NK-92 treated with Interleukin-12 subunit alpha and Interleukin-12 subunit beta, amount 100 ng/mL, for 24 hours (cell line): ENCODE data around the gene EMID1.
"Not testable (repeated sequence)": the region's sequence is repeated elsewhere in the genome, so short reads cannot be mapped to it uniquely, and the experiment has no call there.

Source experiments
- DNase-seq: peaks from one replicate; lab custom pipeline; 2025; lab: John Stamatoyannopoulos, UW

The EMID1 gene

DNA sequence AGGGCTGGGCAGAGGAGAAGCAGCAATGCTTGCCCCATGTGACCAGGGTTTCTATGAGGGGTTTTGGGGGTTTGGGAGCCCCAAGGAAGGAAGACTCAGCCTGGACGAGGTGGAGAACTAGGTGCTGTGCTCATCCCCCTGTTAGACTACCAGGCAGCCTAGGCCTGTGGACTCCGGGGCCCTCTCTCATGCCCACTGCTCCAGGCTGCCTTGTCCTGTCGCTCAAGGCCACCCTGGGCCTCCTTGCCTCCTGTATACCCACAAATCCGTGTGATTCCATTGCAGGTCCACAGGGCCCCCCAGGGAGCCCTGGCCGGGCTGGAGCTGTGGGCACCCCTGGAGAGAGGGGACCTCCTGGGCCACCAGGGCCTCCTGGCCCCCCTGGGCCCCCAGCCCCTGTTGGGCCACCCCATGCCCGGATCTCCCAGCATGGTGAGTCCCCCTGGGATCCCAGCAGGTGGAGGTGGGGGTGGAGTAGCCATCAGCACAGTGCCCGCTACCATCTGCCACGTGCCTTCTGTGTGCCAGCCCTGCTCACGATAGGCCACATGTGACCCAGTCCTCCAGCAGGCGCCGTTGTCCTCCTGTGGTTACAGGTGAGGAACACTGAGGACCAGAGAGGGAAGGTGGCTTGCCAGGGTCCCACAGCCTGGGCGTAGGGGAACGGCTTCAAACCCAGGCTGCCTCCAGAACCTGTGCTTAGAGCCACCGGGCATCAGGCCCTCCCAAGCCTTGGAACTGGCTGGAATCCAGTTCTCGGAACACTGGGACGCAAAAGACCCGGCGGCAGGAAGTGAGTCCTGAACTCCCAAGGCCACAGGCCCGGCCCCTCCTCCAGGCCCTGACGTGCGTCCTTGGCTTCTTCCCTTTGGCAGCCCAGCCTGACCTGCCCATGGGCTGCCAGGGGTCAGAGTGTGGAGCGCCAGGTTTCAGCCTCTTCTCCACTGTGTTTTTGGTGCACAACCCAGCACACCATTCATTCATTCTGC lies 26.6 kb downstream of the EMID1 start:
- DNase-seq = no peak

DNA sequence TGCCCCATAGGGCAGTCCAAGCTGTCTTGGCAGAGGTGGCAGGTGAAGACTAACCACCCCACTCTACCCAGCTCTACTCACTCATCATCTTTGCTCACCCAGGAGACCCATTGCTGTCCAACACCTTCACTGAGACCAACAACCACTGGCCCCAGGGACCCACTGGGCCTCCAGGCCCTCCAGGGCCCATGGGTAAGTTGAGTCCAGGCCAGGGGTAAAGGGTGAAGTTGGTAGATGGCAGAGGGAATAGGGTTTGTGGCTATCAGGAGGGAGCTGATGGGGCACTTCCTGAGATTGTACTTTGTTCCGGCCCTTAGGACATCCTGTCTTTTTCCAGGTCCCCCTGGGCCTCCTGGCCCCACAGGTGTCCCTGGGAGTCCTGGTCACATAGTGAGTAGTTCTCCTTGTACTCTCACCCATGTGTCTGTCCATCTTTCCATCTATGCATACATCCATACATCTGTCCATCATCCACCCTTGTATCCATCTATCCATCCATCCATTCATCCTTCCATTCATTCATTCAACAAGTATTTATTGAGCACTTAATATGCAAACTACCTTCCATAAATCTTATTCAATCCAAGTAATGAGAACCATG lies 27.7 kb downstream of the EMID1 start:
- DNase-seq = no peak

DNA sequence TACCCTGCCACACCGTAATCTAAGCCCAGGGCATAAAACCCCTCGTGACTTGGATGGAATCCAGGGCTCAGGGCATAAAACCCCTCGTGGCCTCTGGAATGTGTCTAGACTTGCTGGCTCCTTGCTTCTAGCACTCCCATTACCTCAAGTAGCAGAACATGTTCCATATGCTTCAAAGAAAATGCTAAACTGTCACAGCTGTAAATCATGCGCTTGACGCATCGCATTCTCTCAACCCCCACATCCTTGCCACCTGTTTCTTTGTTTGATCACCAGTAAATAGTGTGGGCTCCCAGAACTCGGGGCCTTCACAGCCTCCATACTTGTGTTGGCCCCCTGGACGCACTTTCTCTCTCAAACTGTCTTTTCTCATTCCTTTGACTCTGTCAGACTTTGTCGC lies 34.8 kb downstream of the EMID1 start:
- not testable (repeated sequence) for DNase-seq

DNA sequence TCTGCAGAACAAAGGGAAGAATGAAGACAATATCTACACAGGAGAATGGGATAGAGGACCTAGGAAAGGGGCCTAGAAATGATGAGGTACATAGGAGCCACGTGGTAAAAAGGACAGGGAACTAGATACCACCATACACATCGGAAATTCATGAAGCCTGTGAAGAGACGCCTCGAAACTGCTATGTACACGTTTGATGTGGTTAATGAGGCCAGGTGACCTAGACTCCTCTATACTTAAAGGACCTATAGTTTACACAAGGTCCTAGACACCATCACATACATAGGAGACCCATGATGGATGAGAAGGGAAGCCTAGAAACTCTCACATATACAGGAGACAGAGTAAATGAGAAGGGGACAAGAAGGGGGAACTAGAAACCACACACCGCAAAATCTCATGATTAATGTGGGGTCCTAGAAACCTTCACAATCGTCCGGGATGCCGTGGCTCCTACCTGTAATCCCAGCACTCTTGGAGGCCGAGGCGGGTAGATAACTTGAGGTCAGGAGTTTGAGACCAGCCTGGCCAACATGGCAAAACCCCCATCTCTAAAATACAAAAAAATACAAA lies 38.3 kb downstream of the EMID1 start:
- DNase-seq = no peak

GRCh38 chr22:29244785-29245625 lies 39.3 kb downstream of the EMID1 start:
- DNase-seq = no peak

DNA sequence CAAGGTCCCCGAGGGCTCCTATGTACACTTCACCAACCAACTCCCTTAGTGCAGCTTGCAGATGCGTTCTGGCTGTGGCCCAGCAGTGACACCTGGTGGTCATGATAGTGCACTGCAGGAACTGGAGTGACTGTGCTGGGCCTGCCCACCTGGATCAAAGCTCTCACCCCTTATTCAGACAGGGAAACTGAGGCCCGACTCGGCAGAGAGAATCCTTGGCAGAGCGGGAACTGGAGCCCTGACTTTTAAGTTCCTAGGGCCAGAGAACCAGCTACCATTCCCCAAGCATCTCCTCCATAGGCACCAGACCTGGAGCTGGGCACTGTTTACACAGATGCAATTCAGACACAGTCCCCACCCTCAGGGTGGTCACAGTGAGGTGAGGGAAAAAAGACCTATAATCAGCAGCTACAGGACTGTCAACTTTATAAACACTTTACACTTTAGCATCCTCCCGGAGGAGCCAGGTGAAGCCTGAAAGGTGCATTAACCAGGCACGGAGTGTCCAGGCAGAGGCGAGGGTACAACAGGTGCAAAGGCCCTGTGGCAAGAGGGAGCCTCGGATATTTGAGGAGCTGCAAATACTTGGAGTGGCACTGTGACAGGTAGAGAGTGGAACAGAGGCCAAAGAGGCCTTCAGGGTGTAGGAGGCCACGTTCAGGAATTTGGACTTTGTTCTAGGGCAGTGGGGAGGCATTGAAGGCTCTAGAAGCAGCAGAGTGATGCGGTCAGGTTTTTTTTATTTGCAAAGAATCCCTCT lies 40.1 kb downstream of the EMID1 start:
- DNase-seq = peak; percentile 33

GRCh38 chr22:29247891-29248290 lies 42.2 kb downstream of the EMID1 start:
- DNase-seq = not testable (repeated sequence)

DNA sequence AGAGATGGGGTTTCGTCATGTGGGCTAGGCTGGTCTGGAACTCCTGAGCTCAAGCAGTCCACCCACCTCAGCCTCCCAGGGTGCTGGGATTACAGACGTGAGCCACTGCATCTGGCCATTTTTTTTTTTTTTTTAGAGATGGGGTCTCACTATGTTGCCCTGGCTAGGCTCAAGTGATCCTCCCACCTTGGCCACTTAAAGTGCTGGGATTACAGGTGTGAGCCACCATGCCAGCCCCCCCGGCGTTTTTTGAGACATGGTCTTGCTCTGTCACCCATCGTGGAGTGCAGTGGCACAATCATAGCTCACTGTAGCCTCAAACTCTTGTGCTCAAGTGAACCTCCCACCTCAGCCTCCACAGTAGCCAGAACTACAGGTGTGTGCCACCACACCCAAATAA lies 45.6 kb downstream of the EMID1 start:
- no peak for DNase-seq

DNA sequence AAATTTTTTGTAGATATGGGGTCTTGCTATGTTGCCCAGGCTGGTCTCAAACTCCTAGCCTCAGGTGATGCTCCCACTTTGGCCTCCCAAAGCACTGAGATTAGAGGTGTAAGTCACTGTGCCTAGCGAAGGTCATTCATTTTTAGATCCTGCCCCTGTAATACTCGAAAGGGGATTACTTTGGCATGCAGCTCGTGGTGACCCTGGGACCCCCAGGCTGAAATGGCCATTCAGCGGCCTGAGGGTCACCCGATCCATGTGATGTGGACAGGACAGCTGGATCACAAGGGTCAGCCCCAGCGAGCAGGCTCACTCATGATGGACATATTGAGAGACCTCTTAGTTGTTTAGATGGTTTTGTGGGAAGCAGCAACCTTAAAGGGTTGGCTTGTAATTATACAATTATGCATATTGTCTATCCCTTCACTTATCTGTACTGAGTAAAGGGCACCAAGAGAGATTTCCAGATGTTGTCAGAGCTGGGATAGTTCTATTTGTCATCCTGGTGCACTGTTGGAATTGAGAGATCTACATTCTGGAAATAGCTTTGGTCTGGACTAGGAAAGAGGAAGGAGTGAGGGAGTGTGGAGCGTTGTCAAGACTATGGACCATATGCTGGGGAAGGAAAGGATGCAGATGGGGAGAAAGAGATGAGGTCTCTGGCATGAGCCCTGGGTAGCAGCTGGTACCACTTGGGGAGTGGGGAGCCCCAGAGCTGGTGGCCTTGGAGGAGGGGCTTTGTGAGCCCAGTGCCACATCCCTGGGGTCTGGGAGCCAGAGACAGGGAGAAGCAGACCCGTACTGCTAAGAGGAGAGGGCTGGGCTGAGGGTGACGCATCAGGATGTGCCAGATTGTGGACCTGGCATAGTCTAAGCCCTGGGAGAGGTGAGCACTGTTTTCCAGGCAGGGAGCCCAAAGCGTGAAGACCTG lies 46.5 kb downstream of the EMID1 start:
- no peak for DNase-seq

- no peak for DNase-seq
Observed at GRCh38 chr22:29253561-29254285, 48.0 kb downstream of the EMID1 start.

GRCh38 chr22:29254286-29254660 lies 48.6 kb downstream of the EMID1 start:
- DNase-seq = no peak

DNA sequence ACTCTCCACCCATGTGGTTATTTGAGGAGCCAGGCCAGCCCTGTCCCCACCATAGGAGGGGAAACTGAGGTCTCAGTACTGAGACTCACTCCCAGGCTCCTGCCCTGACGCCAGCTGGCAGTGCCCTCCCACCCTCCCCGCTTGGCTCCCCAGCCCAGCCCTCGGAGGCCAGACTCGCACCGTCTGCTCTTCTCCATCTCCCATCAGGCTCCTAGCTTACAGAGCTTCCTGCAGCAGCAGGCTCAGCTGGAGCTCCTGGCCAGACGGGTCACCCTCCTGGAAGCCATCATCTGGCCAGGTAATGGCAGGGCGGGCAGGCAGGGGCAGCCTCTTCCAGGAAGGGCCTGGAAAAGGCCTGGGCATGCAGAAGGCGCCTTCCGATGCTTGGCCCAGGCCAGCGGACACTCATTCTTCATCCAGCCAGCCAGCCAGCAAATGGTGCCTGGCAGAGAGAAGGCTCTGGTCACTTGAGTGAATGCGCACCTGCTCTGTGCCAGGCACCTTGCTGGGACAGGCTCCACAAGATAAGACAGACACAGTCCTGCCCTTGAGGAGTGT lies 49.4 kb downstream of the EMID1 start:
- DNase-seq = no peak

- no peak for DNase-seq
Observed at GRCh38 chr22:29256606-29257325, 51.1 kb downstream of the EMID1 start.

DNA sequence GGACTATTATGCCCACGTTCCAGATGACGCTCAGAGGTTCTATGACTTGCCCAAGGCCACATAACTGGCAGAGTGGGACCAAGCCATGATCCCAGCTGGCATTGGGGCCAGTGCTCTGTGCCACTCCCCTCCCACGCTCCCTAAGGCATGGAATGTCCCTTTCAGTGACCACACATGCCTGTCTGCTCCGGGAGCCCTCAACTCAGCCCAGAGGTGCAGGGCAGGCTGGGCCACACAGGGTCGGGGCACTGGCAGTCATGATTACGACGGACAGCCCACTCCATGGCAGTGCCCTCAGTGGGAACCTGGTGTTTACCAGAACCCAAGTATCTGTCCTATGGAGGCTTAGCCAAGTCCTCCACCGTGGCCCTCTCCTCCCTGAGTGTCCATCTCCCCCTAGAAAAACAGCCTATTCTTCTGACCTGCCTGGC lies 52.1 kb downstream of the EMID1 start:
- no peak for DNase-seq

DNA sequence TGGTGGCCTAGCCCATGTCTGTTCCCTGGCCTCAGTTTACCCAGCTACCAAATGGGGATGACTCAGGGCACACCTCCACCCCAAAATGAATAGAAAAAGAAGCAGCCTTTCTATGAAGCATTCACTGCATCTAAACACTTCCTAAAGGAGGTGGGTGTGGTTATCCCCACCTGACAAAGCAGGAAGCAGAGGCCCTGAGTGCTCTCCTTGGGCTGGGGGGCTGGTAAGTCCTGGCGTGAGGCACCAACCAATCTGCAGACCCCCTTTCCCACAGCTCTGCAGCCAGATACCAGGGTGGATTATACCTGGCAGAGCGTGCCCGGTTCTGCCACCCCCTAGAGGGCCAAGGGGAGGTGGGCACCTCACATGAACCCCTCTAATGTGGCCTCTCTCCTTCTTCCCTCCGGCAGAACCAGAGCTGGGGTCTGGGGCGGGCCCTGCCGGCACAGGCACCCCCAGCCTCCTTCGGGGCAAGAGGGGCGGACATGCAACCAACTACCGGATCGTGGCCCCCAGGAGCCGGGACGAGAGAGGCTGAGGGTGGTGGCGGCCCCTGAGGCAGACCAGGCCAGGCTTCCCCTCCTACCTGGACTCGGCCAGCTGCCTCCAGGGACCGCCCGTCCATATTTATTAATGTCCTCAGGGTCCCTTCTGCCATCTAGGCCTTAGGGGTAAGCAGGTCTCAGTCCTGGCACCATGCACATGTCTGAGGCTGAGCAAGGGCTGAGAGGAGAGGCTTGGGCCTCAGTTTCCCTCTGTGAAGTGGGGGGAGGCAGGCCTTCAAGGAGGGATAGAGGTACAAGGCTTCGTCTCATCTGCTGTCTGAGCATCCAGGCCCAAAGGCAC lies 52.9 kb downstream of the EMID1 start:
- DNase-seq = no peak

GRCh38 chr22:29259253-29259899 lies 53.7 kb downstream of the EMID1 start:
- DNase-seq = no peak

GRCh38 chr22:29260031-29260560 lies 54.4 kb downstream of the EMID1 start:
- DNase-seq = no peak
